Measurements from ENCODE around the gene UBE2U. TPM values are rescaled to one million over a fixed set of nuclear protein-coding genes. Genes with fewer than 3 reads are reported as not detected.

Gene UBE2U
- total RNA-seq, 1 experiment from 2014 or later, result not detected

DNA sequence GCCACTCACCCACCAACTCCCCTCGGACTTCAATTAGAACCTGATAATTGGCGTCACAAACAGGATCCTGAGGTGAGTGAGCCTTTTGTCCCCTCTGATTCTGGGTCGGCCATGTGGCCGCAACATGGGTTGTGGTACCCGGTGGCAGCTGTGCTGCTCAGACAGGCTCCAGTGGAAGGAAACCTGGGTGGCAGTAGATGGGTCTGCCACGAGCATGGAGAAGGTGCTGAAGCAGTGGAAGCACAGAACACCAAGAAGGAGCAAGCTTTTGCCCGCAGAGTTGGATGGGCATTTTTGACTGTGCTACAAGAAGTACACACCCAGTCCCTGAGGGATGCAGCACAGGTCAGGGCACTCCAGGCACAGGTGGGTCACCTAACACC lies 16.5 kb upstream of the UBE2U start:
- intact Hi-C loops (cut with micrococcal nuclease), result no loop called here
- no peaks in the 10 kb centered on the region for H3K4me1 Mint-ChIP-seq (ENCODE audit: insufficient read depth, unreplicated experiment)
- DNase-seq (ENCODE audit: unreplicated experiment), result no peak
- BruUV-seq (replicated peaks), result no TSS peak
- no peaks in the 10 kb centered on the region for H3K9me3 Mint-ChIP-seq (ENCODE audit: unreplicated experiment)
- ChIA-PET POLR2A (interaction anchor here (0.7 kb wide), 1 partner anchor 639 kb away, joined by 3 read pairs; no protein-coding TSS in a partner anchor), CTCF (interaction anchor here (0.6 to 0.8 kb wide), 2 partner anchors 50 to 78 kb away, joined by 3 to 4 read pairs; no protein-coding TSS in a partner anchor)
- TF ChIP-seq, protein P1, sequence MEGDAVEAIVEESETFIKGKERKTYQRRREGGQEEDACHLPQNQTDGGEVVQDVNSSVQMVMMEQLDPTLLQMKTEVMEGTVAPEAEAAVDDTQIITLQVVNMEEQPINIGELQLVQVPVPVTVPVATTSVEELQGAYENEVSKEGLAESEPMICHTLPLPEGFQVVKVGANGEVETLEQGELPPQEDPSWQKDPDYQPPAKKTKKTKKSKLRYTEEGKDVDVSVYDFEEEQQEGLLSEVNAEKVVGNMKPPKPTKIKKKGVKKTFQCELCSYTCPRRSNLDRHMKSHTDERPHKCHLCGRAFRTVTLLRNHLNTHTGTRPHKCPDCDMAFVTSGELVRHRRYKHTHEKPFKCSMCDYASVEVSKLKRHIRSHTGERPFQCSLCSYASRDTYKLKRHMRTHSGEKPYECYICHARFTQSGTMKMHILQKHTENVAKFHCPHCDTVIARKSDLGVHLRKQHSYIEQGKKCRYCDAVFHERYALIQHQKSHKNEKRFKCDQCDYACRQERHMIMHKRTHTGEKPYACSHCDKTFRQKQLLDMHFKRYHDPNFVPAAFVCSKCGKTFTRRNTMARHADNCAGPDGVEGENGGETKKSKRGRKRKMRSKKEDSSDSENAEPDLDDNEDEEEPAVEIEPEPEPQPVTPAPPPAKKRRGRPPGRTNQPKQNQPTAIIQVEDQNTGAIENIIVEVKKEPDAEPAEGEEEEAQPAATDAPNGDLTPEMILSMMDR (IDR thresholded peaks at IDR 0.05; ENCODE audit: unreplicated experiment), result no peak
- H3K27me3 Mint-ChIP-seq (ENCODE audit: insufficient read depth, unreplicated experiment), result no peaks in the 10 kb centered on the region
- no peaks in the 10 kb centered on the region for H3K36me3 Mint-ChIP-seq (ENCODE audit: insufficient read depth, unreplicated experiment)
- no peak overlapping the region for H3K27ac Mint-ChIP-seq (ENCODE audit: low read depth, unreplicated experiment)
- H3K4me3 Mint-ChIP-seq (ENCODE audit: unreplicated experiment), result no peak overlapping the region

DNA sequence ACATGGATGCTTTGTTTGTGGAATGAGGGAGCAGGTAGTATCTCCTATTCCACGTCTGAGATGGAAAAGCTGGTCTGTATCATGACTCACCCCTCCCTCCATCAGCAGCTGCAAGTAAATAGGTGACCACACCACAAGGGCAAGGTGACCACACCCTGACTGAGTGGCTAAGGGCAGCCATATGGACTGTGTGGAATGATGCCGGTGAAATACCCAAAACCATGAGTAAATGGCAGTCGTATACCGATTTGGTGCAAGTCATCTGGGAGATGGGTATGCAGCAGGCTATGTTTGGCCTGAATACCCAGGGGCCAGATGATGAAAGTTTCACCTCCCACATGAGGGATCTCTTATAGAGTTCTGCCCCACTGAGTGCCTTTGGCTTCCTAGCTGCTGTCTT lies 15.8 kb upstream of the UBE2U start:
- TF ChIP-seq, protein P1 (IDR thresholded peaks at IDR 0.05; ENCODE audit: unreplicated experiment), result no peak
- intact Hi-C loops (cut with micrococcal nuclease), result no loop called here
- CTCF ChIA-PET, result interaction anchor here (0.8 kb wide), 1 partner anchor 50 kb away, joined by 3 read pairs; no protein-coding TSS in a partner anchor
- Mint-ChIP-seq H3K27ac (ENCODE audit: low read depth, unreplicated experiment) (no peak overlapping the region), H3K36me3 (ENCODE audit: insufficient read depth, unreplicated experiment) (no peaks in the 10 kb centered on the region), H3K9me3 (ENCODE audit: unreplicated experiment) (no peaks in the 10 kb centered on the region), H3K27me3 (ENCODE audit: insufficient read depth, unreplicated experiment) (no peaks in the 10 kb centered on the region), H3K4me1 (ENCODE audit: insufficient read depth, unreplicated experiment) (no peaks in the 10 kb centered on the region), H3K4me3 (ENCODE audit: unreplicated experiment) (no peak overlapping the region)
- POLR2A ChIA-PET, result no interaction called here
- DNase-seq (ENCODE audit: unreplicated experiment), result no peak
- no TSS peak for BruUV-seq (replicated peaks)

DNA sequence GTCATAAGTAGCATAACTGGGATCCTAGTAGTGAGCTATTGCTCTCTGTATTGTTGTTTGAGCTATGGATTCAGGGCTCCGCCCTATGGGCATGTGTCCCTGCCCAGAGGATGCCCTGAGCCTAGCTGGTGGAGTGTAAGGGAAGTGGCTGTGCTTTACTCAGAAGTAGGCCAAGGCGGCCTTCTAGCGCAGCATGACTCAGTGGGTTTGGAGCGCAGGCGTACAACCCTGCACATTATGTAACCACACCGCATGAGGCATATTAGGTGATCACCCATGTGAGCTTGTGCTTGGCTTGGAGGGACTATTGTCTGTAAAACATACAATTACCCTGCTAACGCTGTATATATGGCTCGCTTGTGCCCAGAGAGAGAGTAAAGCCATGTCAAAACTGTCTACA lies 11.1 kb upstream of the UBE2U start:
- Mint-ChIP-seq H3K4me1 (ENCODE audit: insufficient read depth, unreplicated experiment) (no peaks in the 10 kb centered on the region), H3K27ac (ENCODE audit: low read depth, unreplicated experiment) (no peak overlapping the region), H3K4me3 (ENCODE audit: unreplicated experiment) (no peak overlapping the region), H3K36me3 (ENCODE audit: insufficient read depth, unreplicated experiment) (no peaks in the 10 kb centered on the region), H3K9me3 (ENCODE audit: unreplicated experiment) (no peaks in the 10 kb centered on the region), H3K27me3 (ENCODE audit: insufficient read depth, unreplicated experiment) (no peaks in the 10 kb centered on the region)
- ChIA-PET POLR2A (no interaction called here), CTCF (interaction anchor here (0.6 kb wide), 1 partner anchor 29 kb away, joined by 3 read pairs; no protein-coding TSS in a partner anchor)
- TF ChIP-seq, protein P1 (IDR thresholded peaks at IDR 0.05; ENCODE audit: unreplicated experiment), result no peak
- no TSS peak for BruUV-seq (replicated peaks)
- intact Hi-C loops (cut with micrococcal nuclease), result no loop called here
- no peak for DNase-seq (ENCODE audit: unreplicated experiment)

DNA sequence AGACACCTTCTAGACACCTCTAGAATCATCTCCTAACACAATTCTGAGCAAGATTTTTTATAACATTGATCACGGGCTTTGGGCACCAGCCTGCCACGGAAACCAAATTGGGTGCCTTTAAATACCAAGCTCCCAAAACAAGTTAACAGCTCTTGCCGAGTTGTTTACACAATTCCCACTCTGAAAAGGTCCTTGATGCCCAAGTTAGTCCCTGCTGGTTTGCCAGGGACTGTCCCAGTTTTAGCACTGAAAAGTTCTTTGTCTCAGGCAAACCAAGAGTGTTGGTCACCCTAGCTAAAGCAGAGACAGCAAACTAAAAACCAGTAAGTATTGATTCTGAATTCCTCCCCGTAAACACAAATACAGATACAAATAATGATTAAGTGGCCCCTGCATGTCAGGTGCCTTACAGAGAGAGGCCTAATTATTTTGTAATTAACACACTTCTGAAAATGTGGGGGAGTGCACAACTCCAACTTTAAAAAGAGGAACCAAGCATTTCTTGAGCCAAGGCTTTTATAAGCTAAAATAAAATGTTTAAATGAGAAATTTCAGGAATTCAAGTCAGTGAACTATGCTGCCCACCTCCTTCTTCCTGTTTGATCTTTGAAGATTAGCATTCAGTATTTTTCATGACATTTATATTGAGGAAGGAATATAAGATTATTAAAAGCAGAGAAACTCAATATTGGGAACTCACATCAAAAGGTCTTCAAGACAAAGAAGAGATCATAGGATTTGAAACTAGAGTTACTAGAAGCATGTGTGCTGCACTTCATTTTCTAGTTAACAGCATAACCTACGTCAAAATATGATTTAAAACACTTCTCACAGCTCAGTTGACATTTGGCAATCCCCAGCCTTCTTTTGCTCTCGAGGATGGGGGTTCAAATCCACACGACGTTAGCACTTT lies 9.0 kb upstream of the UBE2U start:
- peaks cover 6% of the 10 kb centered on the region for H3K4me1 Mint-ChIP-seq (ENCODE audit: insufficient read depth, unreplicated experiment)
- no TSS peak for BruUV-seq (replicated peaks)
- CTCF ChIA-PET, result no interaction called here
- TF ChIP-seq, protein P1 (IDR thresholded peaks at IDR 0.05; ENCODE audit: unreplicated experiment), result no peak
- no peak overlapping the region for H3K27ac Mint-ChIP-seq (ENCODE audit: low read depth, unreplicated experiment)
- H3K27me3 Mint-ChIP-seq (ENCODE audit: insufficient read depth, unreplicated experiment), result no peaks in the 10 kb centered on the region
- H3K36me3 Mint-ChIP-seq (ENCODE audit: insufficient read depth, unreplicated experiment), result no peaks in the 10 kb centered on the region
- intact Hi-C loops (cut with micrococcal nuclease), result no loop called here
- H3K9me3 Mint-ChIP-seq (ENCODE audit: unreplicated experiment), result no peaks in the 10 kb centered on the region
- POLR2A ChIA-PET, result interaction anchor here (0.9 kb wide), 1 partner anchor 508 kb away, joined by 3 read pairs; no protein-coding TSS in a partner anchor
- no peak for DNase-seq (ENCODE audit: unreplicated experiment)
- H3K4me3 Mint-ChIP-seq (ENCODE audit: unreplicated experiment), result no peak overlapping the region

Measured in MCF 10A (cell line).